Endothelial cell of umbilical vein (primary cell): Measurements from ENCODE around the gene HSD17B11.

Experiments used
- CTCF ChIP-seq, 2 donors: IDR thresholded peaks; 1 replicate in 1 of 2; 2 replicates in 1 of 2; pipeline ENCODE4 v1.5.1; 2011; ENCODE audit warnings: low read length in 2 of 2, mild to moderate bottlenecking in 2 of 2, moderate library complexity in 2 of 2, control low read depth in 1 of 2, inconsistent platforms in 1 of 2, low read depth in 1 of 2; ENCODE audit not compliant: insufficient read depth in 1 of 2; ENCODE audit errors: extremely low read depth in 1 of 2
- MYC ChIP-seq: IDR thresholded peaks from one replicate; pipeline ENCODE4 v1.6.1; 2011; ENCODE audit warnings: mild to moderate bottlenecking, low read depth, low read length
- POLR2A ChIP-seq: IDR thresholded peaks from 2 replicates; pipeline ENCODE4 v1.6.1; 2012; ENCODE audit warnings: low read depth, mild to moderate bottlenecking, control low read depth, low read length
- POLR2AphosphoS5 ChIP-seq: IDR thresholded peaks from 2 replicates; pipeline ENCODE4 v1.6.1; 2012; ENCODE audit warnings: low read depth, mild to moderate bottlenecking, control low read depth, low read length, moderate library complexity; ENCODE audit not compliant: insufficient read depth

DNA sequence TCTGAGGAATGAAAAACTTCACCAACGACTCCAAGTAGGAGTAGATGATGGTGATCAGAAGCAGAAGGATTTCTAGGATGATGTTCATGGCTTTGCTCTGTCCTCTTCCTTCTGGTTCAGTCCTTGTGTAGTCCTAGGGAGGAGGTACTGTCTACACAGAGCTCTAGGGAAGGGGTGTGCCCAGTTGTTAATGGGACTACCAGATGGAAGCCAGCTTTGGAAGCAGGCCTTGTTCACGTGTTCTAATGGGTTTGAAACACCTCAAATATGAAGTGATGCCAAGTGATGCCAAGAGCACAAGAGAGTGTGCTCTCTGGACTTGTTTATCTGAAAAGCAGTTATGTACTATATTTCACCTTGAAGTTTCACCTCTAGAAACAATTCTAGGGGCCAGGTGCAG, 68.2 kb downstream of the HSD17B11 start, which contains the start of gene HSD17B13:
- TF ChIP-seq CTCF (IDR thresholded peaks at IDR 0.05; ENCODE audit: extremely low read depth in 1 of 2, insufficient read depth in 1 of 2, low read depth in 1 of 2, low read length in 2 of 2), result no peak
- TF ChIP-seq POLR2AphosphoS5, result no peak
- no peak for TF ChIP-seq POLR2A
- no peak for TF ChIP-seq MYC
